A549 treated with CORT108297 at 1 μM for 4 hours (cell line): ENCODE measurements around the gene GPATCH4. TPM values are rescaled to one million over a fixed set of nuclear protein-coding genes. Genes with fewer than 3 reads are reported as not detected.

ENCODE experiments used
- total RNA-seq: library from RNA; stranded (reverse); fragments of 200-300 nt; extraction: Qiagen RNA extraction; gene quantifications from 5 replicates; pipeline ENCODE4 v1.2.3, GENCODE V29; 2022

The GPATCH4 gene
- 62.7 to 97.9 TPM (median 67.4 TPM) in 5 replicates for total RNA-seq

GRCh38 chr1:156601122-156601830 lies at the start of gene GPATCH4:
GPATCH4 (minus strand) TSS chr1:156601479.

GRCh38 chr1:156641761-156642264 lies 40.5 kb upstream of the GPATCH4 start, which contains the start of gene BCAN:
BCAN (plus strand) TSS chr1:156642117; CDS start chr1:156646055, 3,938 bp downstream.

GRCh38 chr1:156618853-156619581 lies 17.7 kb upstream of the GPATCH4 start, which contains the start of gene HAPLN2:
HAPLN2 (plus strand) TSS chr1:156619415; CDS start chr1:156623491, 4,076 bp downstream.

GRCh38 chr1:156591432-156592157 lies 9.7 kb downstream of the GPATCH4 start, which contains the start of gene NAXE:
NAXE (plus strand) TSS chr1:156591776; CDS start chr1:156591805, 29 bp downstream.

GRCh38 chr1:156579472-156579871 lies 21.8 kb downstream of the GPATCH4 start, which contains the start of gene TTC24:
TTC24 (plus strand) TSS chr1:156579723; CDS start chr1:156581365, 1,642 bp downstream.

GRCh38 chr1:156571919-156572662 lies 29.2 kb downstream of the GPATCH4 start, which contains the start of gene IQGAP3:
IQGAP3 (minus strand) TSS chr1:156572565; CDS start chr1:156572529, 36 bp downstream.

Other genes with a start within 250 kb of the GPATCH4 start
- not detected in 5 replicates for gene RHBG, start 232.3 kb downstream of the GPATCH4 start, total RNA-seq
- 20.9 to 35.5 TPM (median 30.3 TPM) in 5 replicates for gene MEF2D, start 100.7 kb downstream of the GPATCH4 start, total RNA-seq
- 12.2 to 20.9 TPM (median 18.6 TPM) in 5 replicates for gene IQGAP3, start 28.9 kb downstream of the GPATCH4 start, total RNA-seq
- not detected in 5 replicates for gene TTC24, start 21.8 kb downstream of the GPATCH4 start, total RNA-seq
- 133 to 172 TPM (median 169 TPM) in 5 replicates for gene NAXE, start 9.7 kb downstream of the GPATCH4 start, total RNA-seq
- 0.14 to 0.21 TPM (median 0.14 TPM) in 3 of 5 replicates, not detected in the others for gene HAPLN2, start 17.9 kb upstream of the GPATCH4 start, total RNA-seq
- gene BCAN, start 40.6 kb upstream of the GPATCH4 start, total RNA-seq: 0.05 to 0.12 TPM in 2 of 5 replicates, not detected in the others
- gene NES, start 75.9 kb upstream of the GPATCH4 start, total RNA-seq: 1.2 to 1.5 TPM (median 1.3 TPM) in 5 replicates
- gene CRABP2, start 104.1 kb upstream of the GPATCH4 start, total RNA-seq: 10.1 to 14.1 TPM (median 11.0 TPM) in 5 replicates
- 20.7 to 26.6 TPM (median 25.5 TPM) in 5 replicates for gene METTL25B, start 127.0 kb upstream of the GPATCH4 start, total RNA-seq
- gene ISG20L2, start 127.3 kb upstream of the GPATCH4 start, total RNA-seq: 39.8 to 52.9 TPM (median 44.0 TPM) in 5 replicates
- gene MRPL24, start 139.6 kb upstream of the GPATCH4 start, total RNA-seq: 173 to 203 TPM (median 195 TPM) in 5 replicates
- 422 to 452 TPM (median 434 TPM) in 5 replicates for gene HDGF, start 150.2 kb upstream of the GPATCH4 start, total RNA-seq
- 71.8 to 77.9 TPM (median 77.7 TPM) in 5 replicates for gene PRCC, start 166.1 kb upstream of the GPATCH4 start, total RNA-seq
- 2.8 to 5.1 TPM (median 3.9 TPM) in 5 replicates for gene SH2D2A, start 215.4 kb upstream of the GPATCH4 start, total RNA-seq